ENCODE data around the gene MSRB1. TPM values are rescaled to one million over a fixed set of nuclear protein-coding genes. Genes with fewer than 3 reads are reported as not detected.
A peak's percentile ranks its signal among the peaks of the same experiment; 100 is the strongest.
"Not testable (repeated sequence)": the region's sequence is repeated elsewhere in the genome, so short reads cannot be mapped to it uniquely, and the experiment has no call there.

The MSRB1 gene
- total RNA-seq, 2 experiments from 2014 or later = 17.9 TPM

GRCh38 chr16:1964506-1965395, 21.8 kb upstream of the MSRB1 start, which contains the start of gene RPS2:
TSS of gene RPS2 (minus strand) at chr16:1964826. CDS start at chr16:1964625, 201 bp downstream.
- peaks cover 54% of the 10 kb centered on the region for H3K4me1 Mint-ChIP-seq
- peak within 1 kb of the TSS; percentile 95 for H3K27ac Mint-ChIP-seq
- no peaks in the 10 kb centered on the region for H3K27me3 Mint-ChIP-seq
- H3K36me3 Mint-ChIP-seq (ENCODE audit: low read depth) = peaks cover 53% of the 10 kb centered on the region
- DNase-seq = peak; percentile 99
- no peaks in the 10 kb centered on the region for H3K9me3 Mint-ChIP-seq
- CTCF ChIA-PET = interaction anchor here (0.7 to 2.6 kb wide), 5 partner anchors 9 to 182 kb away, joined by 3 to 12 read pairs (median 4); partner anchors contain the start of genes MSRB1, NUBP2 and SPSB3
- peak within 1 kb of the TSS; percentile 84 for H3K4me3 Mint-ChIP-seq
- POLR2A ChIA-PET = interaction anchor here (0.7 to 9.7 kb wide), 32 partner anchors 9 to 1284 kb away, joined by 3 to 149 read pairs (median 6); partner anchors contain the start of genes CHTF18, ECI1, EME2 and FAHD1

GRCh38 chr16:1963806-1964505, 21.0 kb upstream of the MSRB1 start:
- H3K36me3 Mint-ChIP-seq (ENCODE audit: low read depth) = peaks cover 53% of the 10 kb centered on the region

GRCh38 chr16:1962161-1963153, 19.5 kb upstream of the MSRB1 start:
- Mint-ChIP-seq H3K4me1 (peaks cover 55% of the 10 kb centered on the region), H3K4me3 (peak overlapping the region; percentile 84), H3K36me3 (ENCODE audit: low read depth) (peaks cover 53% of the 10 kb centered on the region), H3K27ac (peak overlapping the region; percentile 95)
- H3K9me3 Mint-ChIP-seq, DNase-seq, H3K27me3 Mint-ChIP-seq: not testable (repeated sequence)
- POLR2A ChIA-PET = interaction anchor here (0.9 to 9.7 kb wide), 12 partner anchors 9 to 541 kb away, joined by 3 to 149 read pairs (median 10); partner anchors contain the start of genes EME2, GFER, MRPS34 and MSRB1
- CTCF ChIA-PET = interaction anchor here (1.2 kb wide), 1 partner anchor 42 kb away, joined by 3 read pairs; no protein-coding TSS in a partner anchor

More at GRCh38 chr16:1963806-1964505, 21.0 kb upstream of the MSRB1 start:
- H3K4me1 Mint-ChIP-seq = peaks cover 57% of the 10 kb centered on the region
- no peaks in the 10 kb centered on the region for H3K9me3 Mint-ChIP-seq
- no peaks in the 10 kb centered on the region for H3K27me3 Mint-ChIP-seq
- CTCF ChIA-PET = interaction anchor here (1.0 to 2.6 kb wide), 5 partner anchors 21 to 177 kb away, joined by 3 to 12 read pairs (median 3); partner anchors contain the start of gene MSRB1
- peak overlapping the region; percentile 95 for H3K27ac Mint-ChIP-seq
- H3K4me3 Mint-ChIP-seq = peak overlapping the region; percentile 84
- peak; percentile 58 for DNase-seq
- POLR2A ChIA-PET = interaction anchor here (0.8 to 9.7 kb wide), 32 partner anchors 7 to 1284 kb away, joined by 3 to 149 read pairs (median 6); partner anchors contain the start of genes ECI1, EME2, FAHD1 and GFER

GRCh38 chr16:1961651-1962067, 18.7 kb upstream of the MSRB1 start:
- Mint-ChIP-seq H3K27ac (peak overlapping the region; percentile 95), H3K4me1 (peaks cover 51% of the 10 kb centered on the region)

GRCh38 chr16:1960665-1961630, 17.9 kb upstream of the MSRB1 start:
- no peaks in the 10 kb centered on the region for H3K9me3 Mint-ChIP-seq
- peaks cover 51% of the 10 kb centered on the region for H3K36me3 Mint-ChIP-seq (ENCODE audit: low read depth)
- H3K4me1 Mint-ChIP-seq = peaks cover 49% of the 10 kb centered on the region
- H3K4me3 Mint-ChIP-seq = peak overlapping the region; percentile 84
- ChIA-PET POLR2A (interaction anchor here (0.6 to 9.7 kb wide), 20 partner anchors 8 to 540 kb away, joined by 3 to 149 read pairs (median 3); partner anchors contain the start of genes FAHD1, GFER, MSRB1 and NOXO1), CTCF (interaction anchor here (0.8 to 1.7 kb wide), 4 partner anchors 8 to 180 kb away, joined by 3 to 9 read pairs (median 4); partner anchors contain the start of genes MSRB1 and TBL3)
- DNase-seq = peak; percentile 54
- peak overlapping the region; percentile 95 for H3K27ac Mint-ChIP-seq
- peaks cover 2% of the 10 kb centered on the region for H3K27me3 Mint-ChIP-seq

More at GRCh38 chr16:1961651-1962067, 18.7 kb upstream of the MSRB1 start:
- peak; percentile 52 for DNase-seq
- H3K9me3 Mint-ChIP-seq = no peaks in the 10 kb centered on the region
- H3K27me3 Mint-ChIP-seq = peaks cover 2% of the 10 kb centered on the region
- CTCF ChIA-PET = no interaction called here
- peak overlapping the region; percentile 84 for H3K4me3 Mint-ChIP-seq
- POLR2A ChIA-PET = interaction anchor here (0.9 to 9.7 kb wide), 10 partner anchors 9 to 541 kb away, joined by 3 to 149 read pairs (median 6); partner anchors contain the start of genes EME2, GFER, MRPS34 and MSRB1
- H3K36me3 Mint-ChIP-seq (ENCODE audit: low read depth) = peaks cover 51% of the 10 kb centered on the region

GRCh38 chr16:1959269-1960039, 16.5 kb upstream of the MSRB1 start, which contains the start of gene NDUFB10:
TSS of gene NDUFB10 (plus strand) at chr16:1959538. CDS start at chr16:1959625, 87 bp downstream.
- ChIA-PET CTCF (interaction anchor here (1.2 to 1.7 kb wide), 2 partner anchors 181 kb away, joined by 3 to 9 read pairs; no protein-coding TSS in a partner anchor), POLR2A (interaction anchor here (0.9 to 9.7 kb wide), 4 partner anchors 8 to 196 kb away, joined by 3 to 149 read pairs (median 26); partner anchors contain the start of genes GFER, NOXO1, TBL3 and TRAF7)
- Mint-ChIP-seq H3K36me3 (ENCODE audit: low read depth) (peaks cover 39% of the 10 kb centered on the region), H3K4me1 (peaks cover 43% of the 10 kb centered on the region), H3K27ac (peak within 1 kb of the TSS; percentile 95), H3K4me3 (peak within 1 kb of the TSS; percentile 84), H3K9me3 (no peaks in the 10 kb centered on the region), H3K27me3 (peaks cover 2% of the 10 kb centered on the region)
- DNase-seq = peak; percentile 93

- Mint-ChIP-seq H3K27ac (peak overlapping the region; percentile 95), H3K4me1 (peaks cover 40% of the 10 kb centered on the region), H3K36me3 (ENCODE audit: low read depth) (peaks cover 34% of the 10 kb centered on the region), H3K27me3 (peaks cover 2% of the 10 kb centered on the region), H3K9me3 (no peaks in the 10 kb centered on the region), H3K4me3 (peak overlapping the region; percentile 84)
- POLR2A ChIA-PET = interaction anchor here (5.1 to 9.7 kb wide), 2 partner anchors 13 to 22 kb away, joined by 48 to 149 read pairs; partner anchors contain the start of genes GFER, NOXO1 and TBL3
- CTCF ChIA-PET = interaction anchor here (1.2 kb wide), 1 partner anchor 182 kb away, joined by 3 read pairs; no protein-coding TSS in a partner anchor
- no peak for DNase-seq
Measured at GRCh38 chr16:1958715-1959268, 15.8 kb upstream of the MSRB1 start.

GRCh38 chr16:1958143-1958491, 15.1 kb upstream of the MSRB1 start:
- H3K9me3 Mint-ChIP-seq, DNase-seq, POLR2A ChIA-PET, H3K27ac Mint-ChIP-seq, H3K27me3 Mint-ChIP-seq, H3K4me3 Mint-ChIP-seq: not testable (repeated sequence)
- Mint-ChIP-seq H3K4me1 (peaks cover 33% of the 10 kb centered on the region), H3K36me3 (ENCODE audit: low read depth) (peaks cover 27% of the 10 kb centered on the region)
- CTCF ChIA-PET = interaction anchor here (0.8 kb wide), 1 partner anchor 63 kb away, joined by 3 read pairs; no protein-coding TSS in a partner anchor

- not testable (repeated sequence) for H3K27me3 Mint-ChIP-seq, DNase-seq, H3K27ac Mint-ChIP-seq, H3K9me3 Mint-ChIP-seq, H3K4me3 Mint-ChIP-seq
- Mint-ChIP-seq H3K36me3 (ENCODE audit: low read depth) (peaks cover 22% of the 10 kb centered on the region), H3K4me1 (peaks cover 28% of the 10 kb centered on the region)
- POLR2A ChIA-PET = interaction anchor here (6.9 kb wide), 1 partner anchor 7 kb away, joined by 33 read pairs; the partner anchor contains the start of gene RPS2
- CTCF ChIA-PET = interaction anchor here (0.8 kb wide), 1 partner anchor 64 kb away, joined by 3 read pairs; no protein-coding TSS in a partner anchor
Measured at GRCh38 chr16:1957434-1958142, 14.6 kb upstream of the MSRB1 start.
